ENCODE data around the gene TMEM131. TPM values are rescaled to one million over a fixed set of nuclear protein-coding genes. Genes with fewer than 3 reads are reported as not detected.

Gene TMEM131
- total and polyA plus RNA-seq, 5 donors, result 11.5 to 32.7 (median 28.8) TPM

DNA sequence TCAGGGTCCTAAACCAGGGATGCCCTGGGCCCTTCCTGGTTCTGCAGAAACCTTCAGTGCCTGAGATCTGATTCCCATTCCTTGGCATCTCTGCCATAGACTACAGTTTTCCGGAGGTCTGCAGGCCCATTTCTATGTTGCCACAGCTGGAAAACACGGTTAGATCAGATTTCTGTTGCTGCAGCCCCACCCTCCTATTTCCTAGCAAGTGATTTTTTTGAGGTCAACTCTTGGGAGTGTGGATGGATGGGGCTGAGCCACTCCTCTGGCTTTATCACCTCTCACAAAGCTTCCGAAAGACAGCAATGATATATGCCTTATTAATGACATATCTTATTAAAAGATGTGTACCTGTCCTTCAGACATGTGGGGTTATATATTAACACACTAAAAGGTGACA, 226.0 kb downstream of the TMEM131 start:
- ATAC-seq, result peak in 1 of 2 donors; percentile 6
- intact Hi-C loops (cut with DNase I), result no loop called here

DNA sequence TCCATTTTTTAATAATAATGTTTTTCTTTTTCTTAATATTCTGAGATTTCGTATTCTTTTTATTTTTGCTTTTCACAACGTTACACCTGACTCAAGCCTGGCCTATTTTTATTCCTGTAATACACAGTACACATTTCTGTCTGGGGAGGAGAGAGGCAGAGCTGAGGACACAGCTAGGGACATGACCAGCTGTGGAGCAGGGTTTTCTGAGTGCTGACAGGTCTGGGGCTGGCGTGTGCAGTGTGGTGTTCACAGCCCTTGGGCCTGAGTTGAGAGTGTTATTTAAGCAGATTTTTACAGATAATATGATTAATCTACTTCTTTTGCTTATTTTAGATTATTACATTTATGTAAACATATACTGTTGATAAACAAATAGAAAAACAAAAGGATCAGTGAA, 226.4 kb downstream of the TMEM131 start:
- H3K4me3 ChIP-seq (ENCODE audit: low read length), result no peak overlapping the region
- peaks cover 6% of the 10 kb centered on the region for H3K4me1 ChIP-seq (ENCODE audit: control insufficient read depth, insufficient read depth, low read length)
- H3K27ac ChIP-seq (ENCODE audit: low read length), result no peak overlapping the region
- H3K27me3 ChIP-seq (ENCODE audit: control insufficient read depth, insufficient read depth), result no peaks in the 10 kb centered on the region
- intact Hi-C loops (cut with DNase I), result no loop called here
- DNase-seq (no peak), ATAC-seq (peak; percentile 69 to 84)
- H3K9me3 ChIP-seq (ENCODE audit: control insufficient read depth, low read length), result no peaks in the 10 kb centered on the region
- 75% methylated on average over 3 of the region's 3 CpGs for WGBS

More for the DNA sequence above, 226.0 kb downstream of the TMEM131 start:
- Histone ChIP-seq H3K9me3 (ENCODE audit: control insufficient read depth, low read length) (no peaks in the 10 kb centered on the region), H3K27ac (ENCODE audit: low read length) (peak overlapping the region; percentile 59), H3K4me1 (ENCODE audit: control insufficient read depth, insufficient read depth, low read length) (peaks cover 6% of the 10 kb centered on the region), H3K4me3 (ENCODE audit: low read length) (no peak overlapping the region), H3K27me3 (ENCODE audit: control insufficient read depth, insufficient read depth) (no peaks in the 10 kb centered on the region)
- DNase-seq, result no peak
- 53% methylated on average over 3 of the region's 3 CpGs for WGBS

DNA sequence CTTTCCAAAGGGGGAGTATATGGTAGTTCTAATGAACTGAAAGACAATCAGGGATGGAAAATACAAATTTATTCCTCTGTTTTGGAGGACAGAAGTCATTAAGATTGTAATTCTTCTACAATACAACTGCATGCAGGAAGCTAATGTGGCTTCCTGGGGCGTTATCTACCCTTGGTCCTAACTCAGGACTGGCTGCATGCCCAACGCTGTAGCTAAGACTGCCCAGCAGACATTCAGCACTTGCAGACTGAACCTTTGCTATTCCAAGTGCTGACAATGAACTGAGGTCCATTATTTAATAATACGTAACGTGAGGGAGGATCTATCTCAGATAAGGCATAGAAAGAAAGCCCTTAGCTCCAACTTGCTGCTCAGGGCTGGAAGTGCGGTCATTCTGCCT, 229.2 kb downstream of the TMEM131 start:
- H3K27ac ChIP-seq (ENCODE audit: low read length), result no peak overlapping the region
- no peaks in the 10 kb centered on the region for H3K27me3 ChIP-seq (ENCODE audit: control insufficient read depth, insufficient read depth)
- no peaks in the 10 kb centered on the region for H3K9me3 ChIP-seq (ENCODE audit: control insufficient read depth, low read length)
- peaks cover 6% of the 10 kb centered on the region for H3K4me1 ChIP-seq (ENCODE audit: control insufficient read depth, insufficient read depth, low read length)
- DNase-seq (peak; percentile 47 to 77 (median 68)), ATAC-seq (peak; percentile 34 to 75)
- no peak overlapping the region for H3K4me3 ChIP-seq (ENCODE audit: low read length)
- intact Hi-C loops (cut with DNase I), result no loop called here
- 36% methylated on average over 5 of the region's 5 CpGs for WGBS

DNA sequence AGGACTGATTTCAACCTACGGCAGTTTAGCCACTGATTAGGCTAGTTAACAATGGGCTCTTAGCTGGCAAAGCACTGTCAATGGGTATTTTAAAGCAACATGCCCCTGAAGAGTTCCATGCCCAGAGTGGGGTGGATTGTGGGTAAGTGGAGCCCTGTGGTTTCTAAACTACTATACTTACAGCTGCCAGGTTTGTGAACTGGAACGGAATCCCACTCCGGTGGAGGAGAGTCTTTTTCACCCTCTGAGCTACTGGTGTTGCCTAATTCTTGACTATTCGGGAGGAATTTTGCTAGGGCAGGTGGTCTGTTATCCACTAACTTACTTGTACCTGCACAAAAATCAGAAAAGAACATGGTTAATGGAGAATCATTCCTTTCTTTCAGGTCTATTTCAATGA, 229.8 kb downstream of the TMEM131 start:
- no peaks in the 10 kb centered on the region for H3K9me3 ChIP-seq (ENCODE audit: control insufficient read depth, low read length)
- peaks cover 6% of the 10 kb centered on the region for H3K4me1 ChIP-seq (ENCODE audit: control insufficient read depth, insufficient read depth, low read length)
- no peak for ATAC-seq
- DNase-seq, result no peak
- no peaks in the 10 kb centered on the region for H3K27me3 ChIP-seq (ENCODE audit: control insufficient read depth, insufficient read depth)
- no peak overlapping the region for H3K27ac ChIP-seq (ENCODE audit: low read length)
- H3K4me3 ChIP-seq (ENCODE audit: low read length), result no peak overlapping the region
- intact Hi-C loops (cut with DNase I), result no loop called here
- 93% methylated on average over 4 of the region's 4 CpGs for WGBS

DNA sequence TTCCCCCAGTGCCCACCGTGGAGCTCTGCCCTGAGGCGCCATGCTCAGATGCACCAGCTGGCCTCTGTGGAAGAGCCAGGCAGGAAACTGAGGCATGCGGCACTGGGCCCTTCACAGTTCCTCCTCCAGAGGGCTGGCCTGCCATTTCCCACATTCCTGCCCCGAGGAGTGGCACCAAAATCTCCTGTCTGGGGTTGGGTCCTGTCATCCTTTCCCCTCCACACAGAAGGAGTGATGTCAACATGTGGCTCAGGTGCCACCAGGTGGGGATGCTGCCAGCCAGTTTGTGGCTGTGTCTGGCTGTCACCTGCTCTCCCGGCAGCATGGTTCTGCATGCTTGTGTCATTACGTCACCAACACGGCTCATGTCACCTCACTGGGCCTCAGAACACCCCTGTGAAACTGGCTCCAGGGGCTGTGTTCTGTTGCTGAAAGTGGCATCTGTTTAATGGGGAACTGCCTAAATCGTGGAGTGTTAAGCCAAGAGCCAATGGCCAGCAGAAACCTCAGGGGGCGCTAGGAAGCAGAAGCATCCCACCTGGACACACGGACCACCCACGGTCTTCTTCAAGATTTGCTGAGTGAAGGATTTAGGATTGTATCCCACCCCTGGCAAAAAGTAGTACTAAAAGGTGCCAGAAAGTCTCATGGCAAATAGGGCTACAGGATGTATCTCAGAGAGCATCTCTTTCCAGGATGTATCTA, 231.0 kb downstream of the TMEM131 start:
- 86% methylated on average over 11 of the region's 11 CpGs for WGBS
- H3K4me3 ChIP-seq (ENCODE audit: low read length), result no peak overlapping the region
- H3K27me3 ChIP-seq (ENCODE audit: control insufficient read depth, insufficient read depth), result no peaks in the 10 kb centered on the region
- intact Hi-C loops (cut with DNase I), result no loop called here
- no peak overlapping the region for H3K27ac ChIP-seq (ENCODE audit: low read length)
- H3K4me1 ChIP-seq (ENCODE audit: control insufficient read depth, insufficient read depth, low read length), result peaks cover 6% of the 10 kb centered on the region
- DNase-seq (no peak), ATAC-seq (no peak)
- H3K9me3 ChIP-seq (ENCODE audit: control insufficient read depth, low read length), result no peaks in the 10 kb centered on the region

DNA sequence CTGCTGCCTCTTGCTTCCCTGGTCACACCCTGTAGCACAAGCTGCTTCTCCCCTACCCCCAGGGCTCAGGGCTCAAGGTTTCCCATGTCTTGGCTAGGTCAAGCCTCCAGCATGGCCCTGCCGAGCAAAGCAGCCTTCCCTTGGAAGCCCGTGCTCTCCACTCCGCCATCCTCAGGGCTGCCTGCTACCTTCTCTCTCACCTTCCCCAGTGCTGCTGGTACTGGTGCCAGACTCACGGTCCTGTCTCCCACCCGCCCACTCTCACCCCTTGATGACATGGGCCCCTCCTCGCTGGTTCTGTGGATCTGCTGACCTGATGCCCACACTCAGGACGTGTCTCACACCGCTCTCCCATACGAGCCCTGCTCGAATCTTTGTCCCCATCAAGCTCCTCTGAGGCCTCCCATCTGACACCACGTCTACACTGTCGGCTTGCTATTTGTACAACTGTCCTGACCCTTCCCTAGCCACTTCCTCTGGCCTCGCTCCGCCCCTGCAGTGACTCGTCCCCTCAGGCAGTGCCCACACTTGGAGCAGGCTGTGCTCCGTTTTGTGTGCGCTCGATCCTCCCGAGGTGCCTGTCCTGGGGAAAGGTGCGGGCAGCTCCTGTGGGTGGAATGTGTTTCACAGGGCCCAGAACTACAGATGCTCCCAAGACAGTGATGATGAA, 232.4 kb downstream of the TMEM131 start:
- Histone ChIP-seq H3K4me1 (ENCODE audit: control insufficient read depth, insufficient read depth, low read length) (peaks cover 6% of the 10 kb centered on the region), H3K4me3 (ENCODE audit: low read length) (no peak overlapping the region)

DNA sequence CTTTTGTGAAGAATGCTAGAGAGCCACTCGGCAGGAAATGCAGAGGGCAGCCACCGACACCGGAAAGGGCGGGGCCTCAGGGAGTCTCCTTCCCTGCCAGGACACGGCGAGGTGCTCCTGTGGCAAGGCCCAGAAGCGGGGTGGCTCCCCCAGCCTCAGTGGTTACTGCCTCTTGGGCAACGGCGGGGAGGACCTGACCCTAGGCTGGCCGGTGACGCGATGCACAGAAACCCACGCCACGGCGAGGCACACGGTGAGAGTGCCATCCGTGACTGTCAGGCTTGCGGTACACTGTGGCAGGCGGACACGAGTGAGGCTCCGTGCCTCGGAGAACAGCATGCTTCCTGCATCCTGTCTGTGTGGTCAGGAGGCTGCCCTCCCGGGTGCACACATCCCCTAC, 234.6 kb downstream of the TMEM131 start:
- 75% methylated on average over 23 of the region's 23 CpGs for WGBS
- DNase-seq (peak in 2 of 3 donors; percentile 62 to 64), ATAC-seq (peak; percentile 13 to 48)
- H3K27ac ChIP-seq (ENCODE audit: low read length), result no peak overlapping the region
- no peaks in the 10 kb centered on the region for H3K4me1 ChIP-seq (ENCODE audit: control insufficient read depth, insufficient read depth, low read length)
- H3K4me3 ChIP-seq (ENCODE audit: low read length), result no peak overlapping the region
- intact Hi-C loops (cut with DNase I), result no loop called here
- H3K9me3 ChIP-seq (ENCODE audit: control insufficient read depth, low read length), result no peaks in the 10 kb centered on the region
- H3K27me3 ChIP-seq (ENCODE audit: control insufficient read depth, insufficient read depth), result no peaks in the 10 kb centered on the region

More for the DNA sequence above, 232.4 kb downstream of the TMEM131 start:
- intact Hi-C loops (cut with DNase I), result no loop called here
- WGBS, result 85% methylated on average over 20 of the region's 20 CpGs
- no peaks in the 10 kb centered on the region for H3K27me3 ChIP-seq (ENCODE audit: control insufficient read depth, insufficient read depth)
- H3K27ac ChIP-seq (ENCODE audit: low read length), result no peak overlapping the region
- H3K9me3 ChIP-seq (ENCODE audit: control insufficient read depth, low read length), result no peaks in the 10 kb centered on the region
- DNase-seq (no peak), ATAC-seq (peak in 1 of 2 donors; percentile 33)

DNA sequence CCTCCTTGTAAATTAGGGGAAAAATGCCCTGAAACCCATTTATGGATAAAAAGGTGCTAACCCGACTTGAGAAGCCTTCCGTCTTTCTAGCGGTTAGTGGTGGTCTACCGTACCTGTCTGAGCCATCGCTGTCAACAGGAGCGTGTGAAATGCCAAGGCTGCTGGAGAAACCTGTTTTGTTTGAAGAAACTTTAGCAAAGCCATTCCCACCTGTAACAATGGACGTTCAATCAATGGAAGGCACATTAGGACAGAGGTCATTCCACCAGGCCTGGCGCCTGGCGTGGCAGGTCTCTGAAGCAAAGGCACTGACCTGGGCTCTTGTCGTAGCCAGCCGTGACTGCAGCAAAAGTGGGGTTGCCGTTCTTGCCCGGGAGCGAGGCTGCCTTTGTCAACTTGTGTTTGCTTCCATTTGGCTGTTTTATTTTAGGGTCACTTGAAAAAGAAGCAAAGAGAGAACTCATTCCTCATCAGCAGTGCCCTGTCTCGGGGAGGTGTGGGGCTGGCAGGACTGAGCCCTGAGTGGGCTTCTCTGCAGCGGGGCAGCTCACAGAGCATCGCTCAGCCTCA, 235.2 kb downstream of the TMEM131 start:
- WGBS, result 96% methylated on average over 17 of the region's 17 CpGs
- no peaks in the 10 kb centered on the region for H3K9me3 ChIP-seq (ENCODE audit: control insufficient read depth, low read length)
- no peak overlapping the region for H3K27ac ChIP-seq (ENCODE audit: low read length)
- intact Hi-C loops (cut with DNase I), result no loop called here
- ATAC-seq, result no peak
- no peak for DNase-seq
- H3K27me3 ChIP-seq (ENCODE audit: control insufficient read depth, insufficient read depth), result no peaks in the 10 kb centered on the region
- H3K4me1 ChIP-seq (ENCODE audit: control insufficient read depth, insufficient read depth, low read length), result no peaks in the 10 kb centered on the region
- H3K4me3 ChIP-seq (ENCODE audit: low read length), result no peak overlapping the region

DNA sequence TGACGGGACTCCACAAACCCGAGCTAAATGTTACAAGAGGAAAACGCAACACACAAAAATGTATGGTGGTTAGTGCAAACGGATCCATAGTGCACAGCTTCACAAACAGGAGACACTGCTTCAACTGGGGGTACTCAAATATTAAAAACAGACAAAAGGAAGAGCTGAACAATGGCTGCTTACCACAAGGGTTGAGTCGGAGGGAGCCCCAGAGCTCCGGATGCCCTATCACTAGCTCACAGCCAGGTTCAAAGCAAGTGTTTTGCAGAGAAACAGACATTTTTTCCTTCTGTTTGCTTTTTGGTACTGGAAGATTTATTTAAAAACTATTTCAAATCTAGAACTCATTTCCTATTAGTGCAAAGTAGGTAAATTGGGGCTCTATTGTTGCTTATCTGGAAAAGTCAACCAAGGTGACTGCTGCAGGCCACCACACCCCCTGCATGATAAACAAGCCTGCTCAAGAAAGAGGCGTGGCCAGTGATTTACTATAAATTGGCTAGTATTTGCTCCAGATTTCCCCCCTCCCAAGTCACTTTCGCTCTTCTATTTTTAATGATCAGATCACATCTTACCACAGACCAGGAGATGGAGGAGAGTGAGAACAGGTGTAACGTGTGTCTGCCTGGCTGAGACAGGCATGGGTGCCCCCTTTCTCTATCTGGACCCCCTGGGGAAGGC, 235.9 kb downstream of the TMEM131 start:
- no peaks in the 10 kb centered on the region for H3K4me1 ChIP-seq (ENCODE audit: control insufficient read depth, insufficient read depth, low read length)
- DNase-seq (no peak), ATAC-seq (no peak)
- WGBS, result 86% methylated on average over 9 of the region's 9 CpGs
- H3K27ac ChIP-seq (ENCODE audit: low read length), result no peak overlapping the region
- intact Hi-C loops (cut with DNase I), result no loop called here
- H3K27me3 ChIP-seq (ENCODE audit: control insufficient read depth, insufficient read depth), result no peaks in the 10 kb centered on the region
- H3K4me3 ChIP-seq (ENCODE audit: low read length), result no peak overlapping the region
- H3K9me3 ChIP-seq (ENCODE audit: control insufficient read depth, low read length), result no peaks in the 10 kb centered on the region

DNA sequence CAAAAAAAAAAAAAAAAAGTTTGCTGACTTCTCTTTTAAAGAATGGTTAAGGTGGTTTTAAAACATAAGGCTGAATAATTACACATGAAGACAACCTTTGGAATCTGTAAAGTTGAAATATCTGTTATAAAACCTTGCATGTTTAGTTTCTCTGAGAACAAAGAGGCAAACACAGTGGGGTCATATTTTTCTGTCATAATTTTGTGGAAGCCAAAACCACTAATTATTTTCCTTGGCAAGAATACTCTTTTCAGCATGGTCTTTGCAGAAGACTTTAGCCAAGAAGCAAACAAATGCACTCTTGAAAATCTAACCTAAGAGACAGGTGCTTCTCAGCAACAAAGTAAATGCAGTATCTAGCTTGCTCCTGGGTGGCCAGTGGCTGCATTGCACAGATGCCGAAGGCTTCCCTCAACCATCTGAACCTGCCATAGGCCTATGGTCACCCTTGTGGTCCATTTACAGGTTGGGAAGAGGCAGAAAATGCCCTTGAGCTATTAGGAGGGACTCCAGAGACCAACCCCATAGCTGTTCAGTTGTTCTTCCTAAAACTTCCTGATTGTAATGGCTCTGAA, 237.5 kb downstream of the TMEM131 start:
- H3K4me3 ChIP-seq (ENCODE audit: low read length), result no peak overlapping the region
- 96% methylated on average over 1 of the region's 1 CpG for WGBS
- intact Hi-C loops (cut with DNase I), result no loop called here
- no peaks in the 10 kb centered on the region for H3K9me3 ChIP-seq (ENCODE audit: control insufficient read depth, low read length)
- no peaks in the 10 kb centered on the region for H3K4me1 ChIP-seq (ENCODE audit: control insufficient read depth, insufficient read depth, low read length)
- DNase-seq (no peak), ATAC-seq (no peak)
- no peak overlapping the region for H3K27ac ChIP-seq (ENCODE audit: low read length)
- no peaks in the 10 kb centered on the region for H3K27me3 ChIP-seq (ENCODE audit: control insufficient read depth, insufficient read depth)

DNA sequence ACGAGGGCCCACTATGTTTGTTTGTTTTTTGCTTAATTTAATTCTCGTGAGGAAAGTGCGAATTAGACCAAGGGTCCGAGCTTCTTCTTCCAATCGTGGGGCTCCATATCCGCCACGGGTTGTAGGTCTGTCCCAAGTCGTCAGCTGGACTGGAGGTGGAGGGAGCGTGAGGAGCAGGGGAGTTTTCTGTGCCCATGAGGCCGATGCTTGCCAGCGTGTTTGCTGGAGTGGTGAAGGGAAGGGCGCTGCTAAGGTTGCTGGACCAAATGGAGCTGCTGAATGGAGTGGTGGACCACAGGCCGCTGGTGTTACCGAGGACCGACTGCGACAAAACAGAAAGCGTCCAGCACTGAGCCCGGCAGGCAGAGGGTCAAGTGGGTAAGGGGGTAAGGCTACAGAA, 238.7 kb downstream of the TMEM131 start:
- no peak overlapping the region for H3K27ac ChIP-seq (ENCODE audit: low read length)
- intact Hi-C loops (cut with DNase I), result no loop called here
- no peaks in the 10 kb centered on the region for H3K27me3 ChIP-seq (ENCODE audit: control insufficient read depth, insufficient read depth)
- no peak for ATAC-seq
- 92% methylated on average over 18 of the region's 18 CpGs for WGBS
- no peak for DNase-seq
- no peak overlapping the region for H3K4me3 ChIP-seq (ENCODE audit: low read length)
- H3K4me1 ChIP-seq (ENCODE audit: control insufficient read depth, insufficient read depth, low read length), result no peaks in the 10 kb centered on the region
- H3K9me3 ChIP-seq (ENCODE audit: control insufficient read depth, low read length), result no peaks in the 10 kb centered on the region
